Activated naive CD8-positive, alpha-beta T cell treated with anti-CD3 and anti-CD28 coated beads for 36 hours (primary cell): ENCODE data around the gene BICC1. TPM values are rescaled to one million over a fixed set of nuclear protein-coding genes. Genes with fewer than 3 reads are reported as not detected.

Source experiments
- DNase-seq: peaks from one replicate; pipeline ENCODE4 v3.0.0; 2021
- H3K27ac Mint-ChIP-seq: one replicate; pipeline ENCODE4 v1.8.0; 2022; ENCODE audit warnings: mild to moderate bottlenecking, moderate library complexity, mixed read lengths
- H3K27me3 Mint-ChIP-seq: one replicate; pipeline ENCODE4 v1.8.0; 2022; ENCODE audit warnings: mild to moderate bottlenecking, mixed read lengths
- H3K36me3 Mint-ChIP-seq: one replicate; pipeline ENCODE4 v1.8.0; 2021; ENCODE audit warnings: mild to moderate bottlenecking, mixed read lengths
- H3K4me1 Mint-ChIP-seq: one replicate; pipeline ENCODE4 v1.8.0; 2021; ENCODE audit warnings: mixed read lengths
- H3K4me3 Mint-ChIP-seq: one replicate; pipeline ENCODE4 v1.8.0; 2022; ENCODE audit warnings: mild to moderate bottlenecking, moderate library complexity, mixed read lengths
- H3K9me3 Mint-ChIP-seq: one replicate; pipeline ENCODE4 v1.8.0; 2022; ENCODE audit warnings: mixed read lengths
- total RNA-seq, 2 experiments: library from RNA; stranded (reverse); gene quantifications; one replicate each; pipeline ENCODE4 v1.2.3, GENCODE V29; 2021

Gene BICC1
- total RNA-seq, 2 experiments from 2014 or later = 0.04 TPM; not detected in 1

- H3K4me3 Mint-ChIP-seq = no peak overlapping the region
- no peak overlapping the region for H3K27ac Mint-ChIP-seq
- H3K27me3 Mint-ChIP-seq = no peaks in the 10 kb centered on the region
- no peaks in the 10 kb centered on the region for H3K4me1 Mint-ChIP-seq
- H3K36me3 Mint-ChIP-seq = no peaks in the 10 kb centered on the region
- H3K9me3 Mint-ChIP-seq = no peaks in the 10 kb centered on the region
- no peak for DNase-seq
Measured at GRCh38 chr10:58544135-58544534, 31.5 kb downstream of the BICC1 start.

- no peak for DNase-seq
- H3K4me1 Mint-ChIP-seq = no peaks in the 10 kb centered on the region
- H3K36me3 Mint-ChIP-seq = no peaks in the 10 kb centered on the region
- H3K9me3 Mint-ChIP-seq = no peaks in the 10 kb centered on the region
- peaks cover 3% of the 10 kb centered on the region for H3K27me3 Mint-ChIP-seq
- H3K4me3 Mint-ChIP-seq = no peak overlapping the region
- H3K27ac Mint-ChIP-seq = no peak overlapping the region
Measured at GRCh38 chr10:58545427-58545826, 32.8 kb downstream of the BICC1 start.

- H3K9me3 Mint-ChIP-seq = no peaks in the 10 kb centered on the region
- no peak overlapping the region for H3K27ac Mint-ChIP-seq
- H3K36me3 Mint-ChIP-seq = no peaks in the 10 kb centered on the region
- no peaks in the 10 kb centered on the region for H3K4me1 Mint-ChIP-seq
- no peak overlapping the region for H3K4me3 Mint-ChIP-seq
- peaks cover 3% of the 10 kb centered on the region for H3K27me3 Mint-ChIP-seq
- no peak for DNase-seq
Measured at GRCh38 chr10:58546137-58546536, 33.5 kb downstream of the BICC1 start.

- no peak overlapping the region for H3K27ac Mint-ChIP-seq
- DNase-seq = no peak
- no peaks in the 10 kb centered on the region for H3K36me3 Mint-ChIP-seq
- no peak overlapping the region for H3K4me3 Mint-ChIP-seq
- H3K27me3 Mint-ChIP-seq = peaks cover 3% of the 10 kb centered on the region
- H3K9me3 Mint-ChIP-seq = no peaks in the 10 kb centered on the region
- H3K4me1 Mint-ChIP-seq = no peaks in the 10 kb centered on the region
Measured at GRCh38 chr10:58546722-58547445, 34.2 kb downstream of the BICC1 start.

- H3K27me3 Mint-ChIP-seq = peaks cover 3% of the 10 kb centered on the region
- no peak overlapping the region for H3K4me3 Mint-ChIP-seq
- DNase-seq = no peak
- no peaks in the 10 kb centered on the region for H3K9me3 Mint-ChIP-seq
- H3K36me3 Mint-ChIP-seq = no peaks in the 10 kb centered on the region
- no peaks in the 10 kb centered on the region for H3K4me1 Mint-ChIP-seq
- H3K27ac Mint-ChIP-seq = no peak overlapping the region
Measured at GRCh38 chr10:58547963-58548362, 35.3 kb downstream of the BICC1 start.

- Mint-ChIP-seq H3K4me3 (no peak overlapping the region), H3K27ac (no peak overlapping the region), H3K9me3 (peaks cover 11% of the 10 kb centered on the region), H3K4me1 (no peaks in the 10 kb centered on the region), H3K27me3 (peaks cover 3% of the 10 kb centered on the region), H3K36me3 (no peaks in the 10 kb centered on the region)
- no peak for DNase-seq
Measured at GRCh38 chr10:58554316-58554715, 41.6 kb downstream of the BICC1 start.

- Mint-ChIP-seq H3K36me3 (no peaks in the 10 kb centered on the region), H3K9me3 (peaks cover 11% of the 10 kb centered on the region), H3K27me3 (peaks cover under 1% of the 10 kb centered on the region), H3K27ac (no peak overlapping the region), H3K4me3 (no peak overlapping the region), H3K4me1 (no peaks in the 10 kb centered on the region)
- DNase-seq = no peak
Measured at GRCh38 chr10:58555170-58555929, 42.7 kb downstream of the BICC1 start.

GRCh38 chr10:58555930-58556311, 43.2 kb downstream of the BICC1 start:
- Mint-ChIP-seq H3K4me1 (no peaks in the 10 kb centered on the region), H3K27ac (no peak overlapping the region), H3K4me3 (no peak overlapping the region), H3K36me3 (no peaks in the 10 kb centered on the region), H3K9me3 (peaks cover 11% of the 10 kb centered on the region), H3K27me3 (no peaks in the 10 kb centered on the region)
- no peak for DNase-seq

- Mint-ChIP-seq H3K27ac (no peak overlapping the region), H3K27me3 (no peaks in the 10 kb centered on the region), H3K9me3 (peaks cover 15% of the 10 kb centered on the region)
Measured at GRCh38 chr10:58556516-58557165, 44.0 kb downstream of the BICC1 start.

GRCh38 chr10:58557714-58558113, 45.0 kb downstream of the BICC1 start:
- no peak overlapping the region for H3K4me3 Mint-ChIP-seq
- no peak for DNase-seq
- H3K4me1 Mint-ChIP-seq = no peaks in the 10 kb centered on the region
- peaks cover 22% of the 10 kb centered on the region for H3K9me3 Mint-ChIP-seq
- H3K36me3 Mint-ChIP-seq = no peaks in the 10 kb centered on the region
- peaks cover 3% of the 10 kb centered on the region for H3K27me3 Mint-ChIP-seq
- no peak overlapping the region for H3K27ac Mint-ChIP-seq

More at GRCh38 chr10:58556516-58557165, 44.0 kb downstream of the BICC1 start:
- Mint-ChIP-seq H3K4me3 (no peak overlapping the region), H3K36me3 (no peaks in the 10 kb centered on the region), H3K4me1 (no peaks in the 10 kb centered on the region)
- DNase-seq = no peak

- Mint-ChIP-seq H3K27ac (no peak overlapping the region), H3K4me3 (no peak overlapping the region), H3K36me3 (no peaks in the 10 kb centered on the region), H3K9me3 (peaks cover 25% of the 10 kb centered on the region), H3K27me3 (peaks cover 4% of the 10 kb centered on the region), H3K4me1 (no peaks in the 10 kb centered on the region)
- DNase-seq = no peak
Measured at GRCh38 chr10:58560068-58560467, 47.4 kb downstream of the BICC1 start.

- no peaks in the 10 kb centered on the region for H3K4me1 Mint-ChIP-seq
- no peak overlapping the region for H3K27ac Mint-ChIP-seq
- peaks cover 14% of the 10 kb centered on the region for H3K9me3 Mint-ChIP-seq
- H3K4me3 Mint-ChIP-seq = no peak overlapping the region
- peaks cover 4% of the 10 kb centered on the region for H3K27me3 Mint-ChIP-seq
- no peaks in the 10 kb centered on the region for H3K36me3 Mint-ChIP-seq
- DNase-seq = no peak
Measured at GRCh38 chr10:58565271-58565670, 52.6 kb downstream of the BICC1 start.

- no peaks in the 10 kb centered on the region for H3K4me1 Mint-ChIP-seq
- H3K4me3 Mint-ChIP-seq = no peak overlapping the region
- no peak for DNase-seq
- H3K36me3 Mint-ChIP-seq = no peaks in the 10 kb centered on the region
- no peak overlapping the region for H3K27ac Mint-ChIP-seq
- peaks cover under 1% of the 10 kb centered on the region for H3K27me3 Mint-ChIP-seq
- H3K9me3 Mint-ChIP-seq = peaks cover 8% of the 10 kb centered on the region
Measured at GRCh38 chr10:58567652-58568051, 55.0 kb downstream of the BICC1 start.

- H3K27ac Mint-ChIP-seq = no peak overlapping the region
- peaks cover 5% of the 10 kb centered on the region for H3K9me3 Mint-ChIP-seq
- H3K4me3 Mint-ChIP-seq = no peak overlapping the region
- no peaks in the 10 kb centered on the region for H3K4me1 Mint-ChIP-seq
- no peaks in the 10 kb centered on the region for H3K36me3 Mint-ChIP-seq
- no peak for DNase-seq
- H3K27me3 Mint-ChIP-seq = no peaks in the 10 kb centered on the region
Measured at GRCh38 chr10:58568428-58568935, 55.8 kb downstream of the BICC1 start.

- Mint-ChIP-seq H3K27me3 (no peaks in the 10 kb centered on the region), H3K4me3 (no peak overlapping the region), H3K36me3 (no peaks in the 10 kb centered on the region), H3K27ac (no peak overlapping the region), H3K4me1 (no peaks in the 10 kb centered on the region), H3K9me3 (peaks cover 4% of the 10 kb centered on the region)
- no peak for DNase-seq
Measured at GRCh38 chr10:58570307-58570723, 57.6 kb downstream of the BICC1 start.
